SK-N-SH (cell line): ENCODE data around the gene TTYH3. TPM values are rescaled to one million over a fixed set of nuclear protein-coding genes. Genes with fewer than 3 reads are reported as not detected.

Experiments used
- CTCF ChIA-PET: fragments of 300-600, 350-600 bp; formaldehyde crosslinking; extraction: SDS; loops from one replicate; lab custom pipeline; 2021; lab: Yijun Ruan, JAX
- POLR2A ChIA-PET: fragments of 350-600 bp; sonication (Branson Sonifier 250); formaldehyde crosslinking; extraction: SDS; loops from one replicate; lab custom pipeline; 2020; ENCODE audit warnings: antibody characterized with exemption, inconsistent platforms; lab: Yijun Ruan, JAX
- DNase-seq: peaks from one replicate; pipeline ENCODE4 v3.0.0; 2012
- H2AFZ ChIP-seq: fragments of 200-600 bp; sonication (generic); 2 replicates; pipeline ENCODE4 v1.8.1; 2016; ENCODE audit warnings: antibody characterized with exemption, mild to moderate bottlenecking, low read depth
- H3F3A ChIP-seq: fragments of 200-600 bp; sonication (generic); replicated peaks from 2 replicates; pipeline ENCODE3; 2016; ENCODE audit warnings: antibody characterized with exemption, mild to moderate bottlenecking; ENCODE audit not compliant: insufficient read depth
- H3K27ac ChIP-seq, 2 experiments: fragments of 200-500 bp in 1 of 2; fragments of 200-600 bp in 1 of 2; sonication (Bioruptor generic) in 1 of 2; sonication (generic), shearing (Covaris generic) in 1 of 2; 2 replicates each; pipeline versions ENCODE4 v1.5.1 to v1.6.1; 2014 to 2016; ENCODE audit warnings: low read depth in 2 of 2, inconsistent platforms in 1 of 2, low read length in 1 of 2, mild to moderate bottlenecking in 1 of 2, mixed read lengths in 1 of 2
- H3K27me3 ChIP-seq: fragments of 200-600 bp; sonication (generic), shearing (Covaris generic); 2 replicates; pipeline ENCODE4 v1.6.1; 2016; ENCODE audit warnings: mixed run types; ENCODE audit not compliant: insufficient read depth
- H3K36me3 ChIP-seq, 2 experiments: fragments of 200-500 bp in 1 of 2; fragments of 200-600 bp in 1 of 2; sonication (Bioruptor generic) in 1 of 2; sonication (generic) in 1 of 2; replicated peaks in 1 of 2; 2 replicates each; pipeline versions ENCODE3 to v1.5.1; 2014 to 2016; ENCODE audit warnings: low read length in 1 of 2, mild to moderate bottlenecking in 1 of 2; ENCODE audit not compliant: insufficient read depth in 2 of 2, control insufficient read depth in 1 of 2
- H3K4me1 ChIP-seq, 2 experiments: fragments of 200-500 bp in 1 of 2; fragments of 200-600 bp in 1 of 2; sonication (Bioruptor generic) in 1 of 2; sonication (generic), shearing (Covaris generic) in 1 of 2; 2 replicates each; pipeline versions ENCODE4 v1.5.1 to v1.6.1; 2014 to 2016; ENCODE audit warnings: low read depth in 1 of 2, low read length in 1 of 2, mixed run types in 1 of 2; ENCODE audit not compliant: insufficient read depth in 2 of 2, control insufficient read depth in 1 of 2
- H3K4me2 ChIP-seq: fragments of 200-600 bp; sonication (generic), shearing (Covaris generic); 2 replicates; pipeline ENCODE4 v1.6.1; 2017; ENCODE audit warnings: mixed run types
- H3K4me3 ChIP-seq, 2 experiments: fragments of 200-500 bp in 1 of 2; fragments of 200-600 bp in 1 of 2; sonication (Bioruptor generic) in 1 of 2; sonication (generic), shearing (Covaris generic) in 1 of 2; 2 replicates each; pipeline versions ENCODE4 v1.5.1 to v1.8.1; 2014 to 2016; ENCODE audit warnings: low read depth in 2 of 2, inconsistent platforms in 1 of 2, low read length in 1 of 2, mild to moderate bottlenecking in 1 of 2, mixed read lengths in 1 of 2, moderate library complexity in 1 of 2
- H3K79me2 ChIP-seq: fragments of 200-600 bp; sonication (generic); 2 replicates; pipeline ENCODE4 v1.8.1; 2017; ENCODE audit warnings: mild to moderate bottlenecking; ENCODE audit not compliant: insufficient read depth
- H3K9ac ChIP-seq: fragments of 200-600 bp; sonication (generic); 2 replicates; pipeline ENCODE4 v1.6.1; 2017; ENCODE audit warnings: mixed run types
- H3K9me2 ChIP-seq: fragments of 200-600 bp; sonication (generic); 2 replicates; pipeline ENCODE4 v1.6.1; 2017; ENCODE audit warnings: mixed run types
- H3K9me3 ChIP-seq: fragments of 200-600 bp; sonication (generic); 2 replicates; pipeline ENCODE4 v1.6.1; 2017; ENCODE audit warnings: mixed run types, mild to moderate bottlenecking, moderate library complexity
- H4K20me1 ChIP-seq: fragments of 200-600 bp; sonication (generic); 2 replicates; pipeline ENCODE4 v1.6.1; 2017; ENCODE audit warnings: mild to moderate bottlenecking, mixed run types; ENCODE audit not compliant: insufficient read depth
- FOSL2 ChIP-seq: IDR thresholded peaks from 2 replicates; pipeline ENCODE4 v1.4.0; 2012; ENCODE audit warnings: low read depth, mild to moderate bottlenecking, moderate library complexity, borderline replicate concordance
- FOXJ3 ChIP-seq: sonication (generic); formaldehyde crosslinking; IDR thresholded peaks from 2 replicates; pipeline ENCODE4 v1.5.1; 2020; ENCODE audit warnings: mild to moderate bottlenecking, missing genetic modification reagents
- GABPA ChIP-seq: IDR thresholded peaks from 2 replicates; pipeline ENCODE4 v1.4.0; 2012; ENCODE audit warnings: low read depth, mild to moderate bottlenecking
- PBX3 ChIP-seq: IDR thresholded peaks from 2 replicates; pipeline ENCODE4; 2012
- POLR2AphosphoS5 ChIP-seq: IDR thresholded peaks from 2 replicates; pipeline ENCODE4 v1.6.1; 2012; ENCODE audit warnings: low read depth, low read length
- RAD21 ChIP-seq: IDR thresholded peaks from 2 replicates; pipeline ENCODE4 v1.6.1; 2012; ENCODE audit warnings: mild to moderate bottlenecking, low read length
- REST ChIP-seq: IDR thresholded peaks from 2 replicates; pipeline ENCODE4 v1.6.1; 2012; ENCODE audit warnings: mild to moderate bottlenecking, low read depth, low read length, moderate library complexity
- TCF12 ChIP-seq: IDR thresholded peaks from 2 replicates; pipeline ENCODE4 v1.4.0; 2012
- ZBTB33 ChIP-seq: IDR thresholded peaks from 2 replicates; pipeline ENCODE4 v1.4.0; 2012; ENCODE audit warnings: low read depth, borderline replicate concordance
- WGBS: methylation state at CpG from one replicate; pipeline ENCODE4 v1.1.6; 2017; ENCODE audit warnings: low lambda C conversion rate; 5-methylcytosine and 5-hydroxymethylcytosine counted together
- polyA plus RNA-seq, 3 experiments: library from polyadenylated mRNA; depleted of rRNA; stranded (reverse); fragments of >200 nt; gene quantifications; 2 replicates each; pipeline ENCODE4 v1.2.3, GENCODE V29; 2012

Gene TTYH3
- polyA plus RNA-seq, 1 of the 3 experiments (the other 2 are of a cell fraction), result 105 TPM

- Histone ChIP-seq H2AFZ (no peak overlapping the region), H3K27ac (no peak overlapping the region), H3K4me3 (no peak overlapping the region), H3K36me3 (no peaks in the 10 kb centered on the region), H3K4me2 (no peak overlapping the region), H3F3A (peaks cover 10% of the 10 kb centered on the region), H3K79me2 (no peaks in the 10 kb centered on the region), H3K4me1 (peaks cover 0 to 49% of the 10 kb centered on the region in 2 experiments; a peak in 3 of 4 replicates), H3K9me3 (no peaks in the 10 kb centered on the region), H3K9me2 (no peaks in the 10 kb centered on the region), H3K9ac (no peak overlapping the region), H4K20me1 (no peaks in the 10 kb centered on the region), H3K27me3 (no peaks in the 10 kb centered on the region)
- TF ChIP-seq REST (no peak), FOSL2 (peak; percentile 12; the same call in 1 of the 2 replicates), FOXJ3 (CRISPR knock-in tag) (no peak), TCF12 (peak; percentile 17; the same call in 1 of the 2 replicates), POLR2AphosphoS5 (no peak), PBX3 (peak; percentile 49), GABPA (no peak), RAD21 (no peak), ZBTB33 (no peak)
- POLR2A ChIA-PET, result interaction anchor here (0.6 kb wide), 1 partner anchor 186 kb away, joined by 3 read pairs; no protein-coding TSS in a partner anchor
- no peak for DNase-seq
- WGBS, result 59% methylated on average over 9 of the region's 9 CpGs
- CTCF ChIA-PET, result interaction anchor here (1.0 to 1.4 kb wide), 4 partner anchors 8 to 150 kb away, joined by 3 to 5 read pairs (median 4); no protein-coding TSS in a partner anchor
Observed at GRCh38 chr7:2619116-2619515, 12.7 kb upstream of the TTYH3 start.
